HepG2 (cell line): Measurements from ENCODE around the gene ZDHHC24. TPM values are rescaled to one million over a fixed set of nuclear protein-coding genes. Genes with fewer than 3 reads are reported as not detected.
A peak's percentile ranks its signal among the peaks of the same experiment; 100 is the strongest.

Experiments
- ATAC-seq: fragments of 200-7000 bp; cut with Tn5 transposase; 3 replicates; pipeline ENCODE4 v1.9.1; 2020; ENCODE audit warnings: mild to moderate bottlenecking, moderate library complexity
- BruUV-seq: library from RNA; stranded (reverse); fragments of 400-500 nt; replicated peaks from 2 replicates; lab custom pipeline; 2021; lab: Mats Ljungman, UMichigan
- CTCF ChIA-PET: fragments of 300-600 bp; formaldehyde crosslinking; extraction: SDS; loops from one replicate; lab custom pipeline; 2021; ENCODE audit warnings: low total read pairs, inconsistent platforms, low intra/inter-chr PET ratio; lab: Yijun Ruan, JAX
- POLR2A ChIA-PET: fragments of 350-600 bp; sonication (Branson Sonifier 250); formaldehyde crosslinking; loops from one replicate; lab custom pipeline; 2020; ENCODE audit warnings: antibody characterized with exemption, inconsistent platforms; lab: Yijun Ruan, JAX
- DNase-seq: peaks from one replicate; pipeline ENCODE4 v3.0.0-alpha.2; 2015; ENCODE audit warnings: low spot score
- FAIRE-seq: peaks from 3 replicates; lab custom pipeline; 2011; peaks lifted over from hg19 to GRCh38; lab: Jason Lieb, UNC
- H2AFZ ChIP-seq: one replicate; pipeline ENCODE4 v1.6.1; 2011; ENCODE audit warnings: low read length, inconsistent platforms
- H3K27ac ChIP-seq: fragments of 300-600 bp; 3 replicates; pipeline ENCODE4 v1.8.0; 2011; ENCODE audit warnings: mixed run types, mild to moderate bottlenecking, mixed read lengths, low read length, inconsistent platforms; ENCODE audit not compliant: insufficient read depth; ENCODE audit errors: extremely low read length
- H3K27me3 ChIP-seq, 2 experiments: fragments of 200-600 bp in 1 of 2; 2 replicates in 1 of 2; 3 replicates in 1 of 2; pipeline versions ENCODE4 v1.6.0 to v1.8.0; 2011; ENCODE audit warnings: low read length in 2 of 2, mild to moderate bottlenecking in 2 of 2, moderate library complexity in 2 of 2, inconsistent platforms in 1 of 2; ENCODE audit not compliant: insufficient read depth in 2 of 2, control insufficient read depth in 1 of 2
- H3K36me3 ChIP-seq, 2 experiments: fragments of 200-600 bp in 1 of 2; replicated peaks in 1 of 2; 2 replicates in 1 of 2; 3 replicates in 1 of 2; pipeline versions ENCODE4 v1.5.1 to v1.8.0; 2011; ENCODE audit warnings: low read length in 2 of 2, inconsistent platforms in 1 of 2; ENCODE audit not compliant: insufficient read depth in 2 of 2, control insufficient read depth in 1 of 2
- H3K4me1 ChIP-seq: 2 replicates; pipeline ENCODE4 v1.5.1; 2012; ENCODE audit warnings: low read length, inconsistent platforms; ENCODE audit not compliant: insufficient read depth
- H3K4me2 ChIP-seq: 2 replicates; pipeline ENCODE4 v1.6.0; 2011; ENCODE audit warnings: low read depth, low read length, inconsistent platforms
- H3K4me3 ChIP-seq, 3 experiments: fragments of 200-600 bp in 1 of 3; sonication (generic), shearing (Covaris generic) in 1 of 3; replicated peaks in 1 of 3; 2 replicates each; pipeline ENCODE4 v1.5.1; 2011 to 2016; ENCODE audit warnings: low read length in 3 of 3, inconsistent platforms in 2 of 3, low read depth in 2 of 3, mild to moderate bottlenecking in 2 of 3, control low read depth in 1 of 3, mixed read lengths in 1 of 3; ENCODE audit not compliant: insufficient read depth in 1 of 3
- H3K79me2 ChIP-seq: one replicate; pipeline ENCODE4 v1.6.1; 2011; ENCODE audit warnings: low read length, inconsistent platforms; ENCODE audit not compliant: insufficient read depth
- H3K9ac ChIP-seq: 2 replicates; pipeline ENCODE4 v1.6.0; 2011; ENCODE audit warnings: mild to moderate bottlenecking, low read depth, low read length, inconsistent platforms; ENCODE audit not compliant: insufficient read depth
- H3K9me3 ChIP-seq: 2 replicates; pipeline ENCODE4 v1.5.1; 2012; ENCODE audit warnings: mild to moderate bottlenecking, low read length
- H4K20me1 ChIP-seq: 2 replicates; pipeline ENCODE4 v1.6.0; 2011; ENCODE audit warnings: inconsistent platforms, mild to moderate bottlenecking, low read length, moderate library complexity; ENCODE audit not compliant: insufficient read depth
- DMAP1 ChIP-seq: IDR thresholded peaks from 2 replicates; pipeline ENCODE4 v1.6.1; 2016
- ELF4 ChIP-seq: sonication (generic); formaldehyde crosslinking; IDR thresholded peaks from 2 replicates; pipeline ENCODE4 v1.5.0; 2020; ENCODE audit warnings: missing genetic modification reagents, mild to moderate bottlenecking, moderate library complexity, borderline replicate concordance
- GRHL1 ChIP-seq: sonication (generic); formaldehyde crosslinking; conservative IDR thresholded peaks from 2 replicates; pipeline ENCODE4 v1.8.0; 2022; ENCODE audit warnings: missing genetic modification reagents
- MAFG ChIP-seq: sonication (generic); formaldehyde crosslinking; IDR thresholded peaks from 2 replicates; pipeline ENCODE4 v1.5.1; 2020; ENCODE audit warnings: mild to moderate bottlenecking, missing genetic modification reagents
- TCF7L2 ChIP-seq: IDR thresholded peaks from 2 replicates; pipeline ENCODE4 v1.6.1; 2011; ENCODE audit warnings: mild to moderate bottlenecking, low read depth, low read length, moderate library complexity
- ZFP82 ChIP-seq: sonication (generic); formaldehyde crosslinking; IDR thresholded peaks from 2 replicates; pipeline ENCODE4 v1.5.1; 2020; ENCODE audit warnings: mild to moderate bottlenecking, missing genetic modification reagents, borderline replicate concordance
- ZNF33A ChIP-seq: sonication (generic); formaldehyde crosslinking; IDR thresholded peaks from 2 replicates; pipeline ENCODE4 v1.5.1; 2020; ENCODE audit warnings: missing genetic modification reagents, mild to moderate bottlenecking, moderate library complexity, borderline replicate concordance
- ZNF501 ChIP-seq: sonication (generic); formaldehyde crosslinking; IDR thresholded peaks from 2 replicates; pipeline ENCODE4 v1.5.1; 2020; ENCODE audit warnings: mild to moderate bottlenecking, moderate library complexity, missing genetic modification reagents
- ZNF670 ChIP-seq: sonication (generic); formaldehyde crosslinking; IDR thresholded peaks from 2 replicates; pipeline ENCODE4 v1.8.0; 2022; ENCODE audit warnings: mild to moderate bottlenecking, missing genetic modification reagents, borderline replicate concordance
- ZNF770 ChIP-seq: sonication (generic); formaldehyde crosslinking; IDR thresholded peaks from 2 replicates; pipeline ENCODE4 v1.5.0; 2020; ENCODE audit warnings: mild to moderate bottlenecking, missing genetic modification reagents
- ZNF816 ChIP-seq: sonication (generic); formaldehyde crosslinking; IDR thresholded peaks from 2 replicates; pipeline ENCODE4 v1.8.0; 2022; ENCODE audit warnings: missing genetic modification reagents, mild to moderate bottlenecking, borderline replicate concordance
- WGBS: methylation state at CpG from one replicate; pipeline ENCODE4 v1.1.6; 2017; ENCODE audit warnings: low lambda C conversion rate; 5-methylcytosine and 5-hydroxymethylcytosine counted together
- in situ Hi-C: cut with HindIII; loops from 2 replicates; pipeline ENCODE4 v1.10.0; 2017; ENCODE audit warnings: low pct_unique_long_range_greater_than_20kb; ENCODE audit not compliant: extremely low pct_ligation_motif_present
- intact Hi-C: fragments of 100-400 bp; cut with micrococcal nuclease; formaldehyde crosslinking; loops from one replicate; pipeline ENCODE4 v1.10.0; 2022; ENCODE audit not compliant: unreplicated experiment
- polyA plus RNA-seq, 8 experiments: library from polyadenylated mRNA; depleted of rRNA in 3 of 8; stranded (reverse) in 7 of 8; unstranded in 1 of 8; fragments of >200 nt; fragmentation: Illumina TruSeq in 4 of 8; extraction: Trizol in 4 of 8; gene quantifications; 2 replicates each; pipeline versions ENCODE4 v1.2.1 to v1.2.3, GENCODE V29; 2011 to 2016; ENCODE audit warnings: low read depth in 4 of 8, missing spikeins in 1 of 8, mixed read lengths in 1 of 8; ENCODE audit not compliant: insufficient read depth in 1 of 8
- total RNA-seq, 5 experiments: library from RNA; depleted of rRNA; stranded (reverse); fragments of >200 nt; fragmentation: Illumina TruSeq; extraction: Trizol; gene quantifications; 2 replicates each; pipeline ENCODE4 v1.2.3, GENCODE V29; 2016; ENCODE audit warnings: low read depth in 1 of 5

ZDHHC24 gene
- total and polyA plus RNA-seq, 2 of the 13 experiments (the other 11 are each of a cell fraction or from before 2014, with no cell fraction given): 4.3 TPM

- Histone ChIP-seq H3K79me2 (peaks cover 10% of the 10 kb centered on the region), H3K4me3 (peak overlapping the region; percentile 68 to 95 (median 70)), H4K20me1 (no peaks in the 10 kb centered on the region), H3K4me1 (peaks cover 33% of the 10 kb centered on the region), H3K27me3 (no peaks in the 10 kb centered on the region; a peak in 1 of 5 replicates), H3K4me2 (peak overlapping the region; percentile 74), H3K36me3 (peaks cover 3 to 5% of the 10 kb centered on the region in 2 experiments; a peak in 1 of 5 replicates), H2AFZ (peak overlapping the region; percentile 57), H3K9ac (peak overlapping the region; percentile 75), H3K27ac (peak overlapping the region; percentile 9), H3K9me3 (no peaks in the 10 kb centered on the region)
- ATAC-seq (peak; percentile 12; the same call in 2 of the 3 replicates), FAIRE-seq (no peak), DNase-seq (no peak)
- WGBS: 5% methylated on average over 5 of the region's 5 CpGs
- TF ChIP-seq ZFP82 (CRISPR knock-in tag): peak; percentile 72; the same call in 1 of the 2 replicates
- no peak for TF ChIP-seq ZNF770 (CRISPR knock-in tag)
- 0 out of 2 replicates have a peak, but pooled peaks have one; percentile 4 for TF ChIP-seq ZNF670 (CRISPR knock-in tag)
- TF ChIP-seq ZNF33A: 0 out of 2 replicates have a peak, but pooled peaks have one; percentile 33
- no peak for TF ChIP-seq GRHL1 (CRISPR knock-in tag)
- 0 out of 2 replicates have a peak, but pooled peaks have one; percentile 26 for TF ChIP-seq ZNF816 (CRISPR knock-in tag)
- peak; percentile 40; the same call in 1 of the 2 replicates for TF ChIP-seq ELF4 (CRISPR knock-in tag)
- TF ChIP-seq DMAP1 (CRISPR knock-in tag): no peak
- TF ChIP-seq ZNF501 (CRISPR knock-in tag): 0 out of 2 replicates have a peak, but pooled peaks have one; percentile 4
- TF ChIP-seq MAFG: no peak
- TF ChIP-seq TCF7L2: no peak
- intact Hi-C loops: no loop called here
- CTCF ChIA-PET: no interaction called here
- in situ Hi-C loops: no loop called here
- TSS peak; percentile 78 for BruUV-seq
- POLR2A ChIA-PET: interaction anchor here (1.0 to 3.7 kb wide), 8 partner anchors 31 to 333 kb away, joined by 3 to 34 read pairs (median 6); partner anchors contain the start of genes DPP3, MRPL11, PELI3 and RBM14
Observed at GRCh38 chr11:66510990-66511339, 34.9 kb downstream of the ZDHHC24 start.
